Measurements from ENCODE around the gene ADTRP. TPM values are rescaled to one million over a fixed set of nuclear protein-coding genes. Genes with fewer than 3 reads are reported as not detected.

The ADTRP gene
- total RNA-seq, 4 donors from 2014 or later, result not detected

- no peaks in the 10 kb centered on the region for H3K27me3 ChIP-seq
- H3K27ac ChIP-seq, result no peak overlapping the region
- H3K9me3 ChIP-seq, result no peaks in the 10 kb centered on the region
- H3K4me3 ChIP-seq, result no peak overlapping the region
- TF ChIP-seq POLR2A (IDR thresholded peaks at IDR 0.05) (no peak), CTCF (IDR thresholded peaks at IDR 0.05) (no peak), EP300 (IDR thresholded peaks at IDR 0.05) (no peak)
- no peaks in the 10 kb centered on the region for H3K36me3 ChIP-seq
- WGBS, 2 donors, result 78 to 82% methylated on average over 7 of the region's 7 CpGs
- no peaks in the 10 kb centered on the region for H3K4me1 ChIP-seq
- no peak for DNase-seq (ENCODE audit: low spot score in 2 of 2)
These were observed 5.7 kb upstream of the ADTRP start for GRCh38 chr6:11784341-11784740.

- no peak overlapping the region for H3K4me3 ChIP-seq
- H3K27ac ChIP-seq, result no peak overlapping the region
- H3K4me1 ChIP-seq, result peaks cover 0 to 7% (median 0%) of the 10 kb centered on the region in 4 donors
- H3K9me3 ChIP-seq, result no peaks in the 10 kb centered on the region
- no peaks in the 10 kb centered on the region for H3K36me3 ChIP-seq
- TF ChIP-seq CTCF (IDR thresholded peaks at IDR 0.05) (no peak), EP300 (IDR thresholded peaks at IDR 0.05) (no peak), POLR2A (IDR thresholded peaks at IDR 0.05) (no peak)
- no peak for DNase-seq (ENCODE audit: low spot score in 2 of 2)
- H3K27me3 ChIP-seq, result no peaks in the 10 kb centered on the region
- 84 to 87% methylated on average over 6 of the region's 6 CpGs for WGBS, 2 donors
These were observed 5.0 kb upstream of the ADTRP start for GRCh38 chr6:11783524-11784064.

- no peak for TF ChIP-seq EP300 (IDR thresholded peaks at IDR 0.05)
- H3K36me3 ChIP-seq, result no peaks in the 10 kb centered on the region
- WGBS, 2 donors, result 96 to 97% methylated on average over 4 of the region's 4 CpGs
- H3K4me1 ChIP-seq, result peaks cover 0 to 8% (median 0%) of the 10 kb centered on the region in 4 donors
- DNase-seq (ENCODE audit: low spot score in 2 of 2), result no peak
- no peaks in the 10 kb centered on the region for H3K9me3 ChIP-seq
- no peaks in the 10 kb centered on the region for H3K27me3 ChIP-seq
- no peak overlapping the region for H3K4me3 ChIP-seq
- H3K27ac ChIP-seq, result no peak overlapping the region
These were observed 3.9 kb upstream of the ADTRP start for GRCh38 chr6:11782524-11782923.

GRCh38 chr6:11780097-11780428 lies 1.5 kb upstream of the ADTRP start:
- Histone ChIP-seq H3K36me3 (no peaks in the 10 kb centered on the region), H3K4me1 (peaks cover 0 to 8% (median 0%) of the 10 kb centered on the region in 4 donors), H3K4me3 (no peak overlapping the region), H3K27ac (no peak overlapping the region), H3K9me3 (no peaks in the 10 kb centered on the region), H3K27me3 (no peaks in the 10 kb centered on the region)
- no peak for TF ChIP-seq EP300 (IDR thresholded peaks at IDR 0.05)
- TF ChIP-seq POLR2A (IDR thresholded peaks at IDR 0.05), result no peak
- TF ChIP-seq CTCF (IDR thresholded peaks at IDR 0.05), result no peak
- WGBS, 2 donors, result 37 to 59% methylated on average over 2 of the region's 2 CpGs
- no peak for DNase-seq (ENCODE audit: low spot score in 2 of 2)

GRCh38 chr6:11779329-11780096 lies 910 bp upstream of the ADTRP start:
- Histone ChIP-seq H3K4me1 (peaks cover 0 to 8% (median 0%) of the 10 kb centered on the region in 4 donors), H3K4me3 (no peak overlapping the region), H3K9me3 (no peaks in the 10 kb centered on the region), H3K27ac (peak overlapping the region in 1 of 4 donors; percentile 62), H3K36me3 (no peaks in the 10 kb centered on the region), H3K27me3 (no peaks in the 10 kb centered on the region)
- DNase-seq (ENCODE audit: low spot score in 2 of 2), result no peak
- 65 to 84% methylated on average over 6 of the region's 6 CpGs for WGBS, 2 donors
- TF ChIP-seq POLR2A (IDR thresholded peaks at IDR 0.05) (no peak), EP300 (IDR thresholded peaks at IDR 0.05) (no peak), CTCF (IDR thresholded peaks at IDR 0.05) (no peak)

Data from tibial nerve (tissue), 4 donors.